Uterus (tissue), 4 donors: ENCODE results near the gene GMDS. TPM values are rescaled to one million over a fixed set of nuclear protein-coding genes. Genes with fewer than 3 reads are reported as not detected.

Experiments
- DNase-seq, 2 donors: peaks; one replicate each; pipeline ENCODE4 v3.0.0-alpha.2; 2019 to 2020
- H3K27ac ChIP-seq, 2 donors: fragments of 200-600 bp; sonication (generic); 1 replicate in 1 of 2; 2 replicates in 1 of 2; pipeline ENCODE4 v1.5.1; 2016 to 2018
- H3K27me3 ChIP-seq, 2 donors: fragments of 200-600 bp; sonication (generic); one replicate each; pipeline ENCODE4 v1.5.1; 2018 to 2019; ENCODE audit warnings: control low read depth in 1 of 2
- H3K36me3 ChIP-seq, 2 donors: fragments of 200-600 bp; sonication (generic); one replicate each; pipeline ENCODE4 v1.5.1; 2019; ENCODE audit warnings: control low read depth in 1 of 2
- H3K4me1 ChIP-seq, 2 donors: fragments of 200-600 bp; sonication (generic); one replicate each; pipeline ENCODE4 v1.5.1; 2018 to 2019; ENCODE audit warnings: control low read depth in 1 of 2
- H3K4me3 ChIP-seq, 2 donors: fragments of 200-600 bp; sonication (generic); 1 replicate in 1 of 2; 2 replicates in 1 of 2; pipeline ENCODE4 v1.5.1; 2018 to 2019; ENCODE audit warnings: mild to moderate bottlenecking in 1 of 2
- H3K9me3 ChIP-seq, 2 donors: fragments of 200-600 bp; sonication (generic); one replicate each; pipeline ENCODE4 v1.5.1; 2019; ENCODE audit warnings: control low read depth in 1 of 2
- POLR2A ChIP-seq, 2 donors: fragments of 450-650 bp; IDR thresholded peaks; one replicate each; pipeline ENCODE4 v1.6.1; 2016; ENCODE audit warnings: antibody characterized with exemption in 2 of 2, mild to moderate bottlenecking in 1 of 2, moderate library complexity in 1 of 2
- intact Hi-C: fragments of 100-400 bp; cut with DNase I; formaldehyde crosslinking; loops from one replicate; pipeline ENCODE4 v1.15.1; 2023; ENCODE audit warnings: low total_unique reads
- total RNA-seq, 4 donors: library from RNA; depleted of rRNA in 3 of 4; stranded (reverse); fragments of >200 nt in 3 of 4; gene quantifications; one replicate each; pipeline versions ENCODE4 v1.1.0 to v1.2.4, GENCODE V29; 2014 to 2023
- TF ChIP-seq, protein P1 (sequence below), 4 experiments: fragments of 200-600 bp in 2 of 4; fragments of 450-650 bp in 2 of 4; sonication (generic) in 2 of 4; IDR thresholded peaks; one replicate each; pipeline ENCODE4 v1.5.1; 2016 to 2019; ENCODE audit warnings: antibody characterized with exemption in 4 of 4, mild to moderate bottlenecking in 2 of 4, moderate library complexity in 1 of 4
- donor health status: DM: yes; HTN: yes; CAD: no.

The GMDS gene
- total RNA-seq, 4 donors from 2014 or later, result 5.3 to 17.4 (median 12.9) TPM

DNA sequence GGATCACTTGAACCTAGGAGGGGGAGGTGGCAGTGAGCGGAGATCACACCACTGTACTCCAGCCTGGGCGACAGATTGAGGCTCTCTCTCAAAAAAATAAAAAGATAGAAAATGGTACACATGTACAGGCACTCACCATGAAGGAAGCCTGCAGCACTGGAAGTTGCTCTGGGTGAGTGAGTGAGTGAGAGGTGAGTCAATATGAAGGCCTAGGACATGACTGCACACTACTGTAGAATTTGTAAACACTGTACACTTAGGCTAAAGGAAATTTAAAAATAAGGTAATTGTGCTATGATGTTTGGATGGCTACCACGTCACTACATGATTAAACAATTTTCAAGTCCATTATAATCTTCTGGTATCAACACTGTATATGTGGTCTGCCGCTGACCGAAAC lies 419.5 kb downstream of the GMDS start:
- Histone ChIP-seq H3K4me3 (no peak overlapping the region), H3K9me3 (peaks cover 0 to 8% of the 10 kb centered on the region in 2 donors), H3K27me3 (no peaks in the 10 kb centered on the region), H3K27ac (no peak overlapping the region), H3K4me1 (no peaks in the 10 kb centered on the region), H3K36me3 (no peaks in the 10 kb centered on the region)
- DNase-seq, result no peak
- intact Hi-C loops, result no loop called here
- no peak for TF ChIP-seq POLR2A (IDR thresholded peaks at IDR 0.05)
- TF ChIP-seq, protein P1, sequence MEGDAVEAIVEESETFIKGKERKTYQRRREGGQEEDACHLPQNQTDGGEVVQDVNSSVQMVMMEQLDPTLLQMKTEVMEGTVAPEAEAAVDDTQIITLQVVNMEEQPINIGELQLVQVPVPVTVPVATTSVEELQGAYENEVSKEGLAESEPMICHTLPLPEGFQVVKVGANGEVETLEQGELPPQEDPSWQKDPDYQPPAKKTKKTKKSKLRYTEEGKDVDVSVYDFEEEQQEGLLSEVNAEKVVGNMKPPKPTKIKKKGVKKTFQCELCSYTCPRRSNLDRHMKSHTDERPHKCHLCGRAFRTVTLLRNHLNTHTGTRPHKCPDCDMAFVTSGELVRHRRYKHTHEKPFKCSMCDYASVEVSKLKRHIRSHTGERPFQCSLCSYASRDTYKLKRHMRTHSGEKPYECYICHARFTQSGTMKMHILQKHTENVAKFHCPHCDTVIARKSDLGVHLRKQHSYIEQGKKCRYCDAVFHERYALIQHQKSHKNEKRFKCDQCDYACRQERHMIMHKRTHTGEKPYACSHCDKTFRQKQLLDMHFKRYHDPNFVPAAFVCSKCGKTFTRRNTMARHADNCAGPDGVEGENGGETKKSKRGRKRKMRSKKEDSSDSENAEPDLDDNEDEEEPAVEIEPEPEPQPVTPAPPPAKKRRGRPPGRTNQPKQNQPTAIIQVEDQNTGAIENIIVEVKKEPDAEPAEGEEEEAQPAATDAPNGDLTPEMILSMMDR (IDR thresholded peaks at IDR 0.05), result no peak

DNA sequence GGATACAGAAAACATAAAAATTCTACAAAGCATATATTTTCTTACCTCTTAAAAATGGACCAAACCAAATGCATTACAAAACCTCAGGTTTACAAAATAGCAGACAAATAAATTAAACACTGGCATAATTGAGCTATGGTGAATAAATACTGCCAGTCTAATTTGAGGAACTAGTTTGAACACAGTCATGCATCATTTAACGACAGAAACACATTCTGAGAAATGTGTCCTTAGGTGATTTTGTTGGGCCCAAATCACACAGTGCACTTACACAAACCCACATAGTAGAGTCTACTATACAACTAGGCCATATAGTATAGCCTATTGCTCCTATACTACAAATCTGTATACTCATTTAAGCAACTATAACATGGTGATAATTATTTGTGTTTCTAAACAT lies 420.1 kb downstream of the GMDS start:
- no peak for TF ChIP-seq POLR2A (IDR thresholded peaks at IDR 0.05)
- TF ChIP-seq, protein P1 (IDR thresholded peaks at IDR 0.05), result no peak
- Histone ChIP-seq H3K4me1 (no peaks in the 10 kb centered on the region), H3K36me3 (no peaks in the 10 kb centered on the region), H3K9me3 (peaks cover 0 to 8% of the 10 kb centered on the region in 2 donors), H3K4me3 (no peak overlapping the region), H3K27ac (no peak overlapping the region), H3K27me3 (no peaks in the 10 kb centered on the region)
- intact Hi-C loops, result no loop called here
- DNase-seq, result no peak

DNA sequence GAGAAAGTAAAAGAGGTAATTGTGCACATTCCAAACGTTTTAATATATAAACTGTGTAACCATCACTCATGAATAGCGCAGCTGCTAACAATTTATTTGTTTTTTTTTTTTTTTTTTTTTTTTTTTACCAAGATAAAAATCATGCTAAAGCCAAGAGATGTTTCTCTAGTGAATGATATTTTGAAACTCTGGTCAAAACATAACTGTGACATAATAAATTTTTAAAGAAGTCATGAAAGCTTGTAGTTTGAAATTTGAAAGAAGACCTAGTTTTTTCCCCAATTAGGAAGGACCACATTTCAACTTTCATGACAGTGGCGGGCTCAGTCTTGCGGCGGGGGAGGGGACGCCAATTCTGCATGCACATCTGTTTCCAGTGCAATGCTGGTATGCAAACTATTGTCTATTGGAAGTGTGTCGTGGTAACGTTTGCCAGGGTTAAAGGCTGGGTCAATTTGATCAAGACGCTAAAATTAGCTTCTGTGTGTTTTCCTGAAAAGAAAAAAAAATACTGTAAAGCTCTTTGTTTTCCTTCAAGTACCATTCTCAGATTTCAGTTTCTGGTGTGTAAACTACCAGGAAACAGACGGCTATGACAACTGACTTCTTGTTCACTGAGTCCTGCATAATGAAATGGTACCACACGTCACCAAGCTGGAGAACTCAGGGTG lies 423.8 kb downstream of the GMDS start:
- Histone ChIP-seq H3K36me3 (no peaks in the 10 kb centered on the region), H3K9me3 (no peaks in the 10 kb centered on the region), H3K4me1 (no peaks in the 10 kb centered on the region), H3K27me3 (no peaks in the 10 kb centered on the region), H3K4me3 (no peak overlapping the region), H3K27ac (peak overlapping the region in 1 of 2 donors; percentile 29)
- intact Hi-C loops, result no loop called here
- DNase-seq, result no peak
- no peak for TF ChIP-seq POLR2A (IDR thresholded peaks at IDR 0.05)
- TF ChIP-seq, protein P1 (IDR thresholded peaks at IDR 0.05), result no peak

DNA sequence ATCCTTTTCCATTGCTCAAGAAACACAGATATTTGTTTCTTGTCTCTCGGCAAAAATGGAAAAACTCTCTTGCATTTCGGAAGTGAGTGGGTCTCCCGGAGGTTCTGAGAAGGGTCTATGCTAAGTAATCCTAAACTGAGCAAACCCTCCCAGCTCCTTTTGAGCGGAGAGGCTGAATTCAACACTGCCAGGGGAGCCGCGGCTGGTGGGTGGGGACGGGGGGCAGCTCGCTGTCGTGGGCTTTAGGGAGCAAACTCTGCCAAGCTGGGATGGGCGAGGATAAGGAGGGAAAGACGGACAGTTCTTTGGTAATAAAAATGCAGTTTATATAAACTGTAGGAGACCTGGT lies 424.3 kb downstream of the GMDS start:
- Histone ChIP-seq H3K9me3 (no peaks in the 10 kb centered on the region), H3K27ac (peak overlapping the region in 1 of 2 donors; percentile 29), H3K4me1 (no peaks in the 10 kb centered on the region), H3K27me3 (no peaks in the 10 kb centered on the region), H3K36me3 (no peaks in the 10 kb centered on the region), H3K4me3 (no peak overlapping the region)
- intact Hi-C loops, result no loop called here
- no peak for DNase-seq
- TF ChIP-seq, protein P1 (IDR thresholded peaks at IDR 0.05), result no peak
- no peak for TF ChIP-seq POLR2A (IDR thresholded peaks at IDR 0.05)

DNA sequence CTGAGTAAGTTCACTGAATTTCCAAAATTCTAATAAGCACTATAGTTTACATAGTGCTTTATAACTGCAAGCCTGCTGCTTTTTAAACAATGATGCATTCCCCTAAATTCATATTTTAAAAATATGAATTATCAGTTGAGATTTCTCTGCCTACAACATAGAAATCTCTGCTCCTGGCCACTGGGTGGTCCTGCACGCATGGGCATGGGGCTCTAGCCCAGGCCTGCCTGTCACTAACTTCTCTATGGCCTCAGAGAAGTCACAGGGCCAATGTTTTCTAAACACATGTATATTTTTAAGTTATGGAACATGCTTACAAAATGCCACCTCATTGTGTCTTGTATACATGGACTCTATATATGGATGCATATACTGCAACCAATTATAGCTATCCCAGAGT lies 424.7 kb downstream of the GMDS start:
- intact Hi-C loops, result no loop called here
- H3K27me3 ChIP-seq, result no peaks in the 10 kb centered on the region
- H3K4me3 ChIP-seq, result no peak overlapping the region
- TF ChIP-seq POLR2A (IDR thresholded peaks at IDR 0.05), result no peak
- TF ChIP-seq, protein P1 (IDR thresholded peaks at IDR 0.05), result no peak
- H3K36me3 ChIP-seq, result no peaks in the 10 kb centered on the region
- H3K9me3 ChIP-seq, result no peaks in the 10 kb centered on the region
- no peak overlapping the region for H3K27ac ChIP-seq
- no peaks in the 10 kb centered on the region for H3K4me1 ChIP-seq
- DNase-seq, result no peak
